Esophagus muscularis mucosa (tissue), 4 donors: ENCODE data around the gene LIN7C. TPM values are rescaled to one million over a fixed set of nuclear protein-coding genes. Genes with fewer than 3 reads are reported as not detected.

Source experiments
- DNase-seq: peaks from one replicate; pipeline ENCODE4 v3.0.0-alpha.2; 2017; ENCODE audit errors: extremely low spot score
- H3K27ac ChIP-seq, 4 donors: fragments of 200-600 bp; sonication (generic); replicated peaks in 1 of 4; 1 replicate in 3 of 4; 2 replicates in 1 of 4; pipeline ENCODE4 v1.5.1; 2016 to 2019; ENCODE audit warnings: mild to moderate bottlenecking in 1 of 4
- H3K27me3 ChIP-seq, 4 donors: fragments of 200-600 bp; sonication (generic); one replicate each; pipeline versions ENCODE4 v1.5.1 to v1.6.0; 2016 to 2019
- H3K36me3 ChIP-seq, 4 donors: fragments of 200-600 bp; sonication (generic); one replicate each; pipeline ENCODE4 v1.5.1; 2016 to 2019
- H3K4me1 ChIP-seq, 4 donors: fragments of 200-600 bp; sonication (generic); one replicate each; pipeline ENCODE4 v1.5.1; 2016 to 2019
- H3K4me3 ChIP-seq, 4 donors: fragments of 200-600 bp; sonication (generic); 1 replicate in 2 of 4; 2 replicates in 2 of 4; pipeline ENCODE4 v1.5.1; 2016 to 2019; ENCODE audit warnings: mild to moderate bottlenecking in 4 of 4, moderate library complexity in 1 of 4
- H3K9me3 ChIP-seq, 4 donors: fragments of 200-600 bp; sonication (generic); 1 replicate in 3 of 4; 2 replicates in 1 of 4; pipeline ENCODE4 v1.5.1; 2016 to 2019
- EP300 ChIP-seq: sonication (generic); formaldehyde crosslinking; IDR thresholded peaks from one replicate; pipeline ENCODE4 v1.6.1; 2017; ENCODE audit warnings: antibody characterized with exemption
- POLR2A ChIP-seq: fragments of 450-650 bp; IDR thresholded peaks from one replicate; pipeline ENCODE4 v1.6.1; 2017; ENCODE audit warnings: antibody characterized with exemption, moderate library complexity, mild to moderate bottlenecking, low read depth
- POLR2AphosphoS5 ChIP-seq, 2 donors: sonication (generic); formaldehyde crosslinking; IDR thresholded peaks; one replicate each; pipeline ENCODE4 v1.6.1; 2017; ENCODE audit warnings: antibody characterized with exemption in 2 of 2
- WGBS: methylation state at CpG from one replicate; pipeline ENCODE4 v1.1.5; 2018; 5-methylcytosine and 5-hydroxymethylcytosine counted together
- intact Hi-C: fragments of 100-400 bp; cut with DNase I; formaldehyde crosslinking; loops from one replicate; pipeline ENCODE4 v1.15.1; 2023
- total RNA-seq, 4 donors: library from RNA; depleted of rRNA; stranded (reverse); fragments of >200 nt; gene quantifications; one replicate each; pipeline versions ENCODE4 v1.1.0 to v1.2.1, GENCODE V29; 2016
- TF ChIP-seq, protein P1 (sequence below), 3 experiments: fragments of 200-600 bp in 2 of 3; fragments of 450-650 bp in 1 of 3; sonication (generic) in 2 of 3; IDR thresholded peaks; one replicate each; pipeline ENCODE4 v1.5.1; 2017 to 2019; ENCODE audit warnings: antibody characterized with exemption in 3 of 3, mild to moderate bottlenecking in 2 of 3, moderate library complexity in 1 of 3

Gene LIN7C
- total RNA-seq, 4 donors from 2014 or later, result 33.2 to 46.3 (median 44.0) TPM

GRCh38 chr11:27514558-27514957 lies 8.0 kb upstream of the LIN7C start:
- intact Hi-C loops, result no loop called here
- TF ChIP-seq POLR2AphosphoS5 (IDR thresholded peaks at IDR 0.05) (no peak), EP300 (no peak)
- TF ChIP-seq, protein P1, sequence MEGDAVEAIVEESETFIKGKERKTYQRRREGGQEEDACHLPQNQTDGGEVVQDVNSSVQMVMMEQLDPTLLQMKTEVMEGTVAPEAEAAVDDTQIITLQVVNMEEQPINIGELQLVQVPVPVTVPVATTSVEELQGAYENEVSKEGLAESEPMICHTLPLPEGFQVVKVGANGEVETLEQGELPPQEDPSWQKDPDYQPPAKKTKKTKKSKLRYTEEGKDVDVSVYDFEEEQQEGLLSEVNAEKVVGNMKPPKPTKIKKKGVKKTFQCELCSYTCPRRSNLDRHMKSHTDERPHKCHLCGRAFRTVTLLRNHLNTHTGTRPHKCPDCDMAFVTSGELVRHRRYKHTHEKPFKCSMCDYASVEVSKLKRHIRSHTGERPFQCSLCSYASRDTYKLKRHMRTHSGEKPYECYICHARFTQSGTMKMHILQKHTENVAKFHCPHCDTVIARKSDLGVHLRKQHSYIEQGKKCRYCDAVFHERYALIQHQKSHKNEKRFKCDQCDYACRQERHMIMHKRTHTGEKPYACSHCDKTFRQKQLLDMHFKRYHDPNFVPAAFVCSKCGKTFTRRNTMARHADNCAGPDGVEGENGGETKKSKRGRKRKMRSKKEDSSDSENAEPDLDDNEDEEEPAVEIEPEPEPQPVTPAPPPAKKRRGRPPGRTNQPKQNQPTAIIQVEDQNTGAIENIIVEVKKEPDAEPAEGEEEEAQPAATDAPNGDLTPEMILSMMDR (IDR thresholded peaks at IDR 0.05), result no peak
- WGBS, result 81% methylated on average over 4 of the region's 4 CpGs
- Histone ChIP-seq H3K27me3 (no peaks in the 10 kb centered on the region), H3K4me1 (peaks cover 0 to 10% (median 0%) of the 10 kb centered on the region in 4 donors), H3K4me3 (no peak overlapping the region), H3K27ac (no peak overlapping the region), H3K9me3 (peaks cover 0 to 4% (median 0%) of the 10 kb centered on the region in 4 donors), H3K36me3 (no peaks in the 10 kb centered on the region)
- DNase-seq, result no peak

DNA sequence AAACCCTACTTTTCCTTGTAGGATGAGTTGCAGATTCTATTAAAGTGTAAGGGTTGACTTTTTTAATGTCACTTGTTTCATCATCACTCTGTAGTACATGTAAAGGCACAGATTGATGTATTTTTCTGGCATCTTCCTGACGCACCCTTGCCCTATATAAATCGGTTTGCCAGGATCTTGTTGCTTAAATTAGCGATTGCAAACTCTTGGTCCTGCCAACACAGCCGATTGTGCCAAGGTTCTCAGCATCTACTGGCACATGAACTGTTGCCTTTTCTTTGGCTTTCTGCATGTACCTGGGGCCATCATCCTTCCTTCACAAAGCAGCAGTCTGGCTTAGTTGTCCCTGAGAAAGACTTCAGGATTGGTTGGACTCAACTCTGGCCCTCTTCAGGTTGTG lies 7.5 kb upstream of the LIN7C start:
- Histone ChIP-seq H3K4me3 (no peak overlapping the region), H3K27me3 (no peaks in the 10 kb centered on the region), H3K27ac (no peak overlapping the region), H3K9me3 (peaks cover 0 to 4% (median 0%) of the 10 kb centered on the region in 4 donors), H3K4me1 (peaks cover 0 to 10% (median 0%) of the 10 kb centered on the region in 4 donors), H3K36me3 (no peaks in the 10 kb centered on the region)
- TF ChIP-seq EP300 (no peak), POLR2A (no peak), POLR2AphosphoS5 (IDR thresholded peaks at IDR 0.05) (no peak)
- TF ChIP-seq, protein P1 (IDR thresholded peaks at IDR 0.05), result no peak
- WGBS, result 87% methylated on average over 4 of the region's 4 CpGs
- DNase-seq, result no peak
- intact Hi-C loops, result no loop called here

GRCh38 chr11:27513389-27513788 lies 6.8 kb upstream of the LIN7C start:
- no peak for TF ChIP-seq POLR2A
- no peak for TF ChIP-seq EP300
- no peak for TF ChIP-seq POLR2AphosphoS5 (IDR thresholded peaks at IDR 0.05)
- TF ChIP-seq, protein P1 (IDR thresholded peaks at IDR 0.05), result no peak
- intact Hi-C loops, result no loop called here

GRCh38 chr11:27512238-27512637 lies 5.7 kb upstream of the LIN7C start:
- Histone ChIP-seq H3K4me1 (peaks cover 7 to 19% (median 8%) of the 10 kb centered on the region in 4 donors), H3K9me3 (peaks cover 0 to 4% (median 0%) of the 10 kb centered on the region in 4 donors), H3K27me3 (no peaks in the 10 kb centered on the region), H3K36me3 (no peaks in the 10 kb centered on the region), H3K4me3 (no peak overlapping the region), H3K27ac (no peak overlapping the region)
- TF ChIP-seq POLR2AphosphoS5 (IDR thresholded peaks at IDR 0.05) (no peak), EP300 (no peak), POLR2A (no peak)
- TF ChIP-seq, protein P1 (IDR thresholded peaks at IDR 0.05), result no peak
- WGBS, result 94% methylated on average over 3 of the region's 3 CpGs
- no peak for DNase-seq
- intact Hi-C loops, result no loop called here

More at GRCh38 chr11:27513389-27513788, 6.8 kb upstream of the LIN7C start:
- DNase-seq, result no peak
- Histone ChIP-seq H3K36me3 (no peaks in the 10 kb centered on the region), H3K27ac (no peak overlapping the region), H3K4me3 (no peak overlapping the region), H3K4me1 (peaks cover 0 to 10% (median 0%) of the 10 kb centered on the region in 4 donors), H3K27me3 (no peaks in the 10 kb centered on the region), H3K9me3 (peaks cover 0 to 4% (median 0%) of the 10 kb centered on the region in 4 donors)
- WGBS, result 64% methylated on average over 2 of the region's 2 CpGs

- Histone ChIP-seq H3K9me3 (peaks cover 0 to 2% (median 0%) of the 10 kb centered on the region in 4 donors), H3K36me3 (no peaks in the 10 kb centered on the region), H3K4me1 (peaks cover 19 to 31% (median 21%) of the 10 kb centered on the region in 4 donors), H3K27me3 (no peaks in the 10 kb centered on the region), H3K27ac (no peak overlapping the region), H3K4me3 (no peak overlapping the region)
- DNase-seq, result no peak
- 97% methylated on average over 4 of the region's 4 CpGs for WGBS
- intact Hi-C loops, result loop anchor here (5.0 kb wide), 1 partner anchor 597 kb away; the partner anchor contains the start of genes KIF18A and METTL15
- TF ChIP-seq, protein P1 (IDR thresholded peaks at IDR 0.05), result no peak
Observed at GRCh38 chr11:27509908-27510307, 3.3 kb upstream of the LIN7C start.
